SK-N-SH (cell line): Measurements from ENCODE around the gene NFASC. TPM values are rescaled to one million over a fixed set of nuclear protein-coding genes. Genes with fewer than 3 reads are reported as not detected.

Experiments used
- CTCF ChIA-PET: fragments of 300-600, 350-600 bp; formaldehyde crosslinking; extraction: SDS; loops from one replicate; lab custom pipeline; 2021; lab: Yijun Ruan, JAX
- POLR2A ChIA-PET: fragments of 350-600 bp; sonication (Branson Sonifier 250); formaldehyde crosslinking; extraction: SDS; loops from one replicate; lab custom pipeline; 2020; ENCODE audit warnings: antibody characterized with exemption, inconsistent platforms; lab: Yijun Ruan, JAX
- DNase-seq: peaks from one replicate; pipeline ENCODE4 v3.0.0; 2012
- H2AFZ ChIP-seq: fragments of 200-600 bp; sonication (generic); 2 replicates; pipeline ENCODE4 v1.8.1; 2016; ENCODE audit warnings: antibody characterized with exemption, mild to moderate bottlenecking, low read depth
- H3F3A ChIP-seq: fragments of 200-600 bp; sonication (generic); replicated peaks from 2 replicates; pipeline ENCODE3; 2016; ENCODE audit warnings: antibody characterized with exemption, mild to moderate bottlenecking; ENCODE audit not compliant: insufficient read depth
- H3K27ac ChIP-seq, 2 experiments: fragments of 200-500 bp in 1 of 2; fragments of 200-600 bp in 1 of 2; sonication (Bioruptor generic) in 1 of 2; sonication (generic), shearing (Covaris generic) in 1 of 2; 2 replicates each; pipeline versions ENCODE4 v1.5.1 to v1.6.1; 2014 to 2016; ENCODE audit warnings: low read depth in 2 of 2, inconsistent platforms in 1 of 2, low read length in 1 of 2, mild to moderate bottlenecking in 1 of 2, mixed read lengths in 1 of 2
- H3K27me3 ChIP-seq: fragments of 200-600 bp; sonication (generic), shearing (Covaris generic); 2 replicates; pipeline ENCODE4 v1.6.1; 2016; ENCODE audit warnings: mixed run types; ENCODE audit not compliant: insufficient read depth
- H3K36me3 ChIP-seq, 2 experiments: fragments of 200-500 bp in 1 of 2; fragments of 200-600 bp in 1 of 2; sonication (Bioruptor generic) in 1 of 2; sonication (generic) in 1 of 2; replicated peaks in 1 of 2; 2 replicates each; pipeline versions ENCODE3 to v1.5.1; 2014 to 2016; ENCODE audit warnings: low read length in 1 of 2, mild to moderate bottlenecking in 1 of 2; ENCODE audit not compliant: insufficient read depth in 2 of 2, control insufficient read depth in 1 of 2
- H3K4me1 ChIP-seq, 2 experiments: fragments of 200-500 bp in 1 of 2; fragments of 200-600 bp in 1 of 2; sonication (Bioruptor generic) in 1 of 2; sonication (generic), shearing (Covaris generic) in 1 of 2; 2 replicates each; pipeline versions ENCODE4 v1.5.1 to v1.6.1; 2014 to 2016; ENCODE audit warnings: low read depth in 1 of 2, low read length in 1 of 2, mixed run types in 1 of 2; ENCODE audit not compliant: insufficient read depth in 2 of 2, control insufficient read depth in 1 of 2
- H3K4me2 ChIP-seq: fragments of 200-600 bp; sonication (generic), shearing (Covaris generic); 2 replicates; pipeline ENCODE4 v1.6.1; 2017; ENCODE audit warnings: mixed run types
- H3K4me3 ChIP-seq, 2 experiments: fragments of 200-500 bp in 1 of 2; fragments of 200-600 bp in 1 of 2; sonication (Bioruptor generic) in 1 of 2; sonication (generic), shearing (Covaris generic) in 1 of 2; 2 replicates each; pipeline versions ENCODE4 v1.5.1 to v1.8.1; 2014 to 2016; ENCODE audit warnings: low read depth in 2 of 2, inconsistent platforms in 1 of 2, low read length in 1 of 2, mild to moderate bottlenecking in 1 of 2, mixed read lengths in 1 of 2, moderate library complexity in 1 of 2
- H3K79me2 ChIP-seq: fragments of 200-600 bp; sonication (generic); 2 replicates; pipeline ENCODE4 v1.8.1; 2017; ENCODE audit warnings: mild to moderate bottlenecking; ENCODE audit not compliant: insufficient read depth
- H3K9ac ChIP-seq: fragments of 200-600 bp; sonication (generic); 2 replicates; pipeline ENCODE4 v1.6.1; 2017; ENCODE audit warnings: mixed run types
- H3K9me2 ChIP-seq: fragments of 200-600 bp; sonication (generic); 2 replicates; pipeline ENCODE4 v1.6.1; 2017; ENCODE audit warnings: mixed run types
- H3K9me3 ChIP-seq: fragments of 200-600 bp; sonication (generic); 2 replicates; pipeline ENCODE4 v1.6.1; 2017; ENCODE audit warnings: mixed run types, mild to moderate bottlenecking, moderate library complexity
- H4K20me1 ChIP-seq: fragments of 200-600 bp; sonication (generic); 2 replicates; pipeline ENCODE4 v1.6.1; 2017; ENCODE audit warnings: mild to moderate bottlenecking, mixed run types; ENCODE audit not compliant: insufficient read depth
- CHD2 ChIP-seq: fragments of 150-350 bp; IDR thresholded peaks from 2 replicates; pipeline ENCODE4 v1.6.1; 2018; ENCODE audit warnings: low read length; ENCODE audit not compliant: partially characterized antibody
- EP300 ChIP-seq, 2 experiments: IDR thresholded peaks; 2 replicates each; pipeline versions ENCODE4 v1.4.0 to v1.6.1; 2012; ENCODE audit warnings: borderline replicate concordance in 1 of 2, low read depth in 1 of 2, low read length in 1 of 2
- EZH2phosphoT487 ChIP-seq: fragments of 200-600 bp; sonication (generic); IDR thresholded peaks from 2 replicates; pipeline ENCODE4 v1.6.1; 2017; ENCODE audit warnings: low read depth, mixed run types, mild to moderate bottlenecking, antibody characterized with exemption, moderate library complexity, borderline replicate concordance
- FOXJ3 ChIP-seq: sonication (generic); formaldehyde crosslinking; IDR thresholded peaks from 2 replicates; pipeline ENCODE4 v1.5.1; 2020; ENCODE audit warnings: mild to moderate bottlenecking, missing genetic modification reagents
- FOXM1 ChIP-seq: IDR thresholded peaks from 2 replicates; pipeline ENCODE4 v1.4.0; 2012; ENCODE audit warnings: low read depth, mild to moderate bottlenecking
- GATA2 ChIP-seq: sonication (generic); formaldehyde crosslinking; IDR thresholded peaks from 2 replicates; pipeline ENCODE4 v1.5.0; 2020; ENCODE audit warnings: mild to moderate bottlenecking, missing genetic modification reagents
- JUND ChIP-seq: IDR thresholded peaks from 2 replicates; pipeline ENCODE4 v1.4.0; 2012
- MEF2A ChIP-seq: IDR thresholded peaks from 2 replicates; pipeline ENCODE4 v1.4.0; 2012; ENCODE audit warnings: low read depth, borderline replicate concordance
- POLR2AphosphoS5 ChIP-seq: IDR thresholded peaks from 2 replicates; pipeline ENCODE4 v1.6.1; 2012; ENCODE audit warnings: low read depth, low read length
- RAD21 ChIP-seq: IDR thresholded peaks from 2 replicates; pipeline ENCODE4 v1.6.1; 2012; ENCODE audit warnings: mild to moderate bottlenecking, low read length
- RXRA ChIP-seq: IDR thresholded peaks from 2 replicates; pipeline ENCODE4 v1.4.0; 2012; ENCODE audit warnings: low read depth, mild to moderate bottlenecking, borderline replicate concordance
- SMC3 ChIP-seq: IDR thresholded peaks from 2 replicates; pipeline ENCODE4 v1.6.1; 2012; ENCODE audit warnings: low read depth, low read length, improper control_type of control experiment
- TEAD4 ChIP-seq: IDR thresholded peaks from 2 replicates; pipeline ENCODE4 v1.4.0; 2012; ENCODE audit warnings: mild to moderate bottlenecking, borderline replicate concordance; ENCODE audit not compliant: insufficient read depth
- WGBS: methylation state at CpG from one replicate; pipeline ENCODE4 v1.1.6; 2017; ENCODE audit warnings: low lambda C conversion rate; 5-methylcytosine and 5-hydroxymethylcytosine counted together
- polyA plus RNA-seq, 3 experiments: library from polyadenylated mRNA; depleted of rRNA; stranded (reverse); fragments of >200 nt; gene quantifications; 2 replicates each; pipeline ENCODE4 v1.2.3, GENCODE V29; 2012
- TF ChIP-seq, protein P1 (sequence below): fragments of 150-350 bp; IDR thresholded peaks from 2 replicates; pipeline ENCODE4 v1.6.1; 2016; ENCODE audit warnings: mild to moderate bottlenecking, low read depth, low read length
- TF ChIP-seq, protein P2 (sequence below): fragments of 200-600 bp; sonication (generic); IDR thresholded peaks from 2 replicates; pipeline ENCODE4 v1.6.1; 2017; ENCODE audit warnings: antibody characterized with exemption, mild to moderate bottlenecking, moderate library complexity
- TF ChIP-seq, protein P3 (sequence below): IDR thresholded peaks from 2 replicates; pipeline ENCODE4 v1.6.1; 2012; ENCODE audit warnings: mild to moderate bottlenecking, low read depth, low read length, moderate library complexity

NFASC gene
- polyA plus RNA-seq, 1 of the 3 experiments (the other 2 are of a cell fraction): 6.0 TPM

DNA sequence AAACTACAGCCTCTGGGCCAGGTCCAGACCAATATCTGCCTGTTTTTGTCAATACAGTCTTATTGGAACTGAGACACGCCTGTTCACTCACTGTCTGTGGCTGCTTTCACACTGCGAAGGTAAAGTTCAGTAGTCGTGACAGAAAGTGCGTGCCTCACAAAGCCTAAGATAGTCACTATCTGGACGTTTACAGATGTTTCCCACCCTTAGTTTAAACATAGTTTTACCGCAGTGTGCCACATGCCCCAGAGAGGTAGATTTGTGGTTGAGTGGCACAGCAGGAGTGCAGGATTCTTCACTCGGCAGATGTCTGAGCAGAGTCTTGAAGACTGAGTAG, 61.9 kb downstream of the NFASC start:
- H4K20me1 ChIP-seq: no peaks in the 10 kb centered on the region
- no peak overlapping the region for H3K4me3 ChIP-seq
- no peaks in the 10 kb centered on the region for H3K36me3 ChIP-seq
- H3F3A ChIP-seq: no peaks in the 10 kb centered on the region
- H3K27me3 ChIP-seq: no peaks in the 10 kb centered on the region; the same call in 1 of the 2 replicates
- H3K79me2 ChIP-seq: no peaks in the 10 kb centered on the region
- DNase-seq: no peak
- no peak overlapping the region for H3K9ac ChIP-seq
- POLR2A ChIA-PET: no interaction called here
- H3K4me2 ChIP-seq: no peak overlapping the region
- no peak for TF ChIP-seq CHD2
- no peak for TF ChIP-seq JUND
- no peak for TF ChIP-seq POLR2AphosphoS5
- no peak for TF ChIP-seq RAD21
- TF ChIP-seq, all 33 proteins: peak for 0
- CTCF ChIA-PET: interaction anchor here (1.5 to 17.7 kb wide), 3 partner anchors 8 to 366 kb away, joined by 4 to 337 read pairs (median 130); no protein-coding TSS in a partner anchor
- H3K9me2 ChIP-seq: no peaks in the 10 kb centered on the region
- 68% methylated on average over 7 of the region's 7 CpGs for WGBS
- H3K4me1 ChIP-seq: no peaks in the 10 kb centered on the region
- H3K27ac ChIP-seq: no peak overlapping the region
- H3K9me3 ChIP-seq: no peaks in the 10 kb centered on the region
- H2AFZ ChIP-seq: no peak overlapping the region

DNA sequence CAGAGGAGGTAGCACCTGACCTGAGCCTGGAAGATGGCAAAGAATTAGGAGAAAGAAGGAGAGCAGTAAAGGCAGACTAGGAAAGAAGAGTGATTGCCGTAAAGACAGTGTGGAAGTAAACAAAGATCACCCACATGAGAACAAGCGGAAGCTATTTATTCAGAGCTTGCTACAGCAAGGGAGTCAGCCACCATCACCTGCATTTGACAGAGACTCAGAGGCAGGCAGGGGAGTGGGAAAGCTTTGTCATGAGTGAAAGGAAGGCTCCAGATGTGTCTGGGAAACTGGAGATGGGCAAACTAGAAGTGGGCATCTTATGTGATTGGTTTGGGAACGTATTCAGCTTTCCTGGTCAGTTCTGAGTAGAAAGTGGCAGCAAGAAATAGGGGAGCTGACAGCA, 64.5 kb downstream of the NFASC start:
- Histone ChIP-seq H3K9ac (no peak overlapping the region), H2AFZ (no peak overlapping the region), H3K9me2 (no peaks in the 10 kb centered on the region), H3K36me3 (no peaks in the 10 kb centered on the region), H3K9me3 (no peaks in the 10 kb centered on the region), H3K4me3 (no peak overlapping the region), H4K20me1 (no peaks in the 10 kb centered on the region), H3K4me2 (no peak overlapping the region), H3K27ac (no peak overlapping the region), H3K79me2 (no peaks in the 10 kb centered on the region), H3F3A (no peaks in the 10 kb centered on the region), H3K4me1 (no peaks in the 10 kb centered on the region), H3K27me3 (no peaks in the 10 kb centered on the region; the same call in 1 of the 2 replicates)
- ChIA-PET CTCF (interaction anchor here (17.7 kb wide), 1 partner anchor 125 kb away, joined by 337 read pairs; no protein-coding TSS in a partner anchor), POLR2A (no interaction called here)
- TF ChIP-seq RXRA (no peak), RAD21 (no peak), MEF2A (no peak), GATA2 (CRISPR knock-in tag) (no peak), TEAD4 (no peak)
- DNase-seq: no peak
- 75% methylated on average over 3 of the region's 3 CpGs for WGBS

DNA sequence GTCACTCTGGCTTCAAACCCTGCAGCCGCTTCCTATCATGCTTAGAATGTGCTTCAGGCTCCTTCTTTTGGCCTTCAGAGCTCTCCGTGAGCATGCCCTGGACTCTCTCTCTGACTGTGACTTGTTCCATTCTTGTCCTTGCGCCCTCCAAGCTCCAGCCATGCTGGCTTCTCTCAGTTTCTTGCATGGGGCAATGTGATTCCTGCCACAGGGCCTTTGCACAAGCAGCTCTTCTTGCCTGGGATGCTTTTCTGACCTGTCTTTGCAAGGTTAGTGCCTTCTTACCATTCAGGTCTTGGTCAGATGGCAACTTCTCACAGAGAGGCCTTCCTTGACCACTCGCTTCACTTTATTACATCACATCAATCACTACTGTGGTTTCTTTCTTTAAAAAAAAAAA, 66.1 kb downstream of the NFASC start:
- H3K4me1 ChIP-seq: no peaks in the 10 kb centered on the region
- no peaks in the 10 kb centered on the region for H3K9me3 ChIP-seq
- H3K9ac ChIP-seq: no peak overlapping the region
- no peak overlapping the region for H3K4me2 ChIP-seq
- 49% methylated on average over 4 of the region's 4 CpGs for WGBS
- DNase-seq: no peak
- H3K79me2 ChIP-seq: no peaks in the 10 kb centered on the region
- CTCF ChIA-PET: interaction anchor here (1.1 to 17.7 kb wide), 2 partner anchors 125 to 127 kb away, joined by 4 to 337 read pairs; no protein-coding TSS in a partner anchor
- no peaks in the 10 kb centered on the region for H4K20me1 ChIP-seq
- H3K9me2 ChIP-seq: no peaks in the 10 kb centered on the region
- POLR2A ChIA-PET: no interaction called here
- no peaks in the 10 kb centered on the region for H3K36me3 ChIP-seq
- no peak overlapping the region for H2AFZ ChIP-seq
- H3K27ac ChIP-seq: no peak overlapping the region
- H3K27me3 ChIP-seq: no peaks in the 10 kb centered on the region; the same call in 1 of the 2 replicates
- H3F3A ChIP-seq: no peaks in the 10 kb centered on the region
- H3K4me3 ChIP-seq: no peak overlapping the region
- TF ChIP-seq EP300 (IDR thresholded peaks at IDR 0.05; ENCODE audit: borderline replicate concordance in 1 of 2, low read depth in 1 of 2, low read length in 1 of 2): no peak
- no peak for TF ChIP-seq RAD21
- TF ChIP-seq FOXJ3 (CRISPR knock-in tag): no peak
- no peak for TF ChIP-seq CHD2
- no peak for TF ChIP-seq FOXM1
- no peak for TF ChIP-seq SMC3
- no peak for TF ChIP-seq EZH2phosphoT487
- TF ChIP-seq, protein P1, sequence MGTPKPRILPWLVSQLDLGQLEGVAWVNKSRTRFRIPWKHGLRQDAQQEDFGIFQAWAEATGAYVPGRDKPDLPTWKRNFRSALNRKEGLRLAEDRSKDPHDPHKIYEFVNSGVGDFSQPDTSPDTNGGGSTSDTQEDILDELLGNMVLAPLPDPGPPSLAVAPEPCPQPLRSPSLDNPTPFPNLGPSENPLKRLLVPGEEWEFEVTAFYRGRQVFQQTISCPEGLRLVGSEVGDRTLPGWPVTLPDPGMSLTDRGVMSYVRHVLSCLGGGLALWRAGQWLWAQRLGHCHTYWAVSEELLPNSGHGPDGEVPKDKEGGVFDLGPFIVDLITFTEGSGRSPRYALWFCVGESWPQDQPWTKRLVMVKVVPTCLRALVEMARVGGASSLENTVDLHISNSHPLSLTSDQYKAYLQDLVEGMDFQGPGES: no peak
- TF ChIP-seq, protein P2, sequence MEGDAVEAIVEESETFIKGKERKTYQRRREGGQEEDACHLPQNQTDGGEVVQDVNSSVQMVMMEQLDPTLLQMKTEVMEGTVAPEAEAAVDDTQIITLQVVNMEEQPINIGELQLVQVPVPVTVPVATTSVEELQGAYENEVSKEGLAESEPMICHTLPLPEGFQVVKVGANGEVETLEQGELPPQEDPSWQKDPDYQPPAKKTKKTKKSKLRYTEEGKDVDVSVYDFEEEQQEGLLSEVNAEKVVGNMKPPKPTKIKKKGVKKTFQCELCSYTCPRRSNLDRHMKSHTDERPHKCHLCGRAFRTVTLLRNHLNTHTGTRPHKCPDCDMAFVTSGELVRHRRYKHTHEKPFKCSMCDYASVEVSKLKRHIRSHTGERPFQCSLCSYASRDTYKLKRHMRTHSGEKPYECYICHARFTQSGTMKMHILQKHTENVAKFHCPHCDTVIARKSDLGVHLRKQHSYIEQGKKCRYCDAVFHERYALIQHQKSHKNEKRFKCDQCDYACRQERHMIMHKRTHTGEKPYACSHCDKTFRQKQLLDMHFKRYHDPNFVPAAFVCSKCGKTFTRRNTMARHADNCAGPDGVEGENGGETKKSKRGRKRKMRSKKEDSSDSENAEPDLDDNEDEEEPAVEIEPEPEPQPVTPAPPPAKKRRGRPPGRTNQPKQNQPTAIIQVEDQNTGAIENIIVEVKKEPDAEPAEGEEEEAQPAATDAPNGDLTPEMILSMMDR: no peak
- TF ChIP-seq, protein P3, sequence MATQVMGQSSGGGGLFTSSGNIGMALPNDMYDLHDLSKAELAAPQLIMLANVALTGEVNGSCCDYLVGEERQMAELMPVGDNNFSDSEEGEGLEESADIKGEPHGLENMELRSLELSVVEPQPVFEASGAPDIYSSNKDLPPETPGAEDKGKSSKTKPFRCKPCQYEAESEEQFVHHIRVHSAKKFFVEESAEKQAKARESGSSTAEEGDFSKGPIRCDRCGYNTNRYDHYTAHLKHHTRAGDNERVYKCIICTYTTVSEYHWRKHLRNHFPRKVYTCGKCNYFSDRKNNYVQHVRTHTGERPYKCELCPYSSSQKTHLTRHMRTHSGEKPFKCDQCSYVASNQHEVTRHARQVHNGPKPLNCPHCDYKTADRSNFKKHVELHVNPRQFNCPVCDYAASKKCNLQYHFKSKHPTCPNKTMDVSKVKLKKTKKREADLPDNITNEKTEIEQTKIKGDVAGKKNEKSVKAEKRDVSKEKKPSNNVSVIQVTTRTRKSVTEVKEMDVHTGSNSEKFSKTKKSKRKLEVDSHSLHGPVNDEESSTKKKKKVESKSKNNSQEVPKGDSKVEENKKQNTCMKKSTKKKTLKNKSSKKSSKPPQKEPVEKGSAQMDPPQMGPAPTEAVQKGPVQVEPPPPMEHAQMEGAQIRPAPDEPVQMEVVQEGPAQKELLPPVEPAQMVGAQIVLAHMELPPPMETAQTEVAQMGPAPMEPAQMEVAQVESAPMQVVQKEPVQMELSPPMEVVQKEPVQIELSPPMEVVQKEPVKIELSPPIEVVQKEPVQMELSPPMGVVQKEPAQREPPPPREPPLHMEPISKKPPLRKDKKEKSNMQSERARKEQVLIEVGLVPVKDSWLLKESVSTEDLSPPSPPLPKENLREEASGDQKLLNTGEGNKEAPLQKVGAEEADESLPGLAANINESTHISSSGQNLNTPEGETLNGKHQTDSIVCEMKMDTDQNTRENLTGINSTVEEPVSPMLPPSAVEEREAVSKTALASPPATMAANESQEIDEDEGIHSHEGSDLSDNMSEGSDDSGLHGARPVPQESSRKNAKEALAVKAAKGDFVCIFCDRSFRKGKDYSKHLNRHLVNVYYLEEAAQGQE: no peak
